Erythroblast (primary cell): Measurements from ENCODE around the gene DCBLD1.
A peak's percentile ranks its signal among the peaks of the same experiment; 100 is the strongest.

Source experiments
- DNase-seq, 2 experiments: peaks; one replicate each; lab custom pipeline; 2025; lab: John Stamatoyannopoulos, UW
- GATA1 ChIP-seq: IDR thresholded peaks from 2 replicates; pipeline ENCODE4 v1.6.1; 2011; ENCODE audit warnings: low read depth, mild to moderate bottlenecking, control low read depth, low read length, moderate library complexity
- POLR2A ChIP-seq: IDR thresholded peaks from 2 replicates; pipeline ENCODE4 v1.6.1; 2011; ENCODE audit warnings: mild to moderate bottlenecking, low read length

The DCBLD1 gene

GRCh38 chr6:117540670-117541069, 58.2 kb downstream of the DCBLD1 start:
- DNase-seq = no peak

DNA sequence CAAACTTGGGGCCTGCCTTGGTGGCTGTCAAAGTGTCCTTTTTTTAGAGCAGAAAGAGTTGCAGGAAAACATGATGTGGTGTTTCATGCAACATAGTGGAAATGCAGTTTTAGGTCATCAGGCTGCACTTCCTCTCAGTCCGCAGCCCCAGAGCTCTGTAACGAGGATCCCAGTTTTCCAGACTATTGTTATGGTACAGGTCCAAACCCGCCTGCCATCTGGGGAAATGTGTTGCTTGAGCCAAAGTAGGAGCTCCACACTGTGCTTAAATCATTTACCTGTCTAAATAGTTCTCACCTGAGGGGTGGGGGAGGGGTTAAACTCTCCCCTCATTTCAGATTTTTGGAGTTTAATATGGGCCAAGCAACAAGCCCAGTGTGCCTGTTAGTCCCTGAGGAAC, 60.0 kb downstream of the DCBLD1 start:
- no peak for DNase-seq
- TF ChIP-seq POLR2A = no peak
- TF ChIP-seq GATA1 = no peak

More at GRCh38 chr6:117540670-117541069, 58.2 kb downstream of the DCBLD1 start:
- TF ChIP-seq POLR2A = no peak
- no peak for TF ChIP-seq GATA1

- TF ChIP-seq POLR2A (no peak), GATA1 (no peak)
- DNase-seq = peak in 1 of 2 experiments; percentile 38
Measured at GRCh38 chr6:117544716-117545115, 62.2 kb downstream of the DCBLD1 start.

DNA sequence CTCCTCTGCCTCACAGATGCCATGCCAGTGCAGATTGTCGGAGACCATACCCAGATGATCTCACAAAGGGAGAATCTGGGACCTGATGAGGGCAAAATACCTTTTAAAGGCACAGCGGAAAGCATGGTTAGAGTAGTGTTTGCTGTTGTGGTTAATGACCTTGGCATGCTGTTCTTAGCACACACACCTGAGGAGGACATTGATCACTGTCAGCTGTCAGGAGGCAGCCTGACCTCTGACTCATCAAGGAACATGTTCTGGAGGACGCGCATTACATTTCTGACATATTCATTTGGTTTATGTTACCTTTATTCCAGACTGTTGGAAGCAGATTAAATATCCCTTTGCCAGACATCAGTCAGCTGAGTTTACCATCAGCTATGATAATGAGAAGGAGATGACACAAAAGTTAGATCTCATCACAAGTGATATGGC, 62.7 kb downstream of the DCBLD1 start:
- no peak for DNase-seq
- TF ChIP-seq GATA1 (no peak), POLR2A (no peak)

- no peak for TF ChIP-seq GATA1
- DNase-seq = no peak
Measured at GRCh38 chr6:117546674-117547073, 64.2 kb downstream of the DCBLD1 start.

DNA sequence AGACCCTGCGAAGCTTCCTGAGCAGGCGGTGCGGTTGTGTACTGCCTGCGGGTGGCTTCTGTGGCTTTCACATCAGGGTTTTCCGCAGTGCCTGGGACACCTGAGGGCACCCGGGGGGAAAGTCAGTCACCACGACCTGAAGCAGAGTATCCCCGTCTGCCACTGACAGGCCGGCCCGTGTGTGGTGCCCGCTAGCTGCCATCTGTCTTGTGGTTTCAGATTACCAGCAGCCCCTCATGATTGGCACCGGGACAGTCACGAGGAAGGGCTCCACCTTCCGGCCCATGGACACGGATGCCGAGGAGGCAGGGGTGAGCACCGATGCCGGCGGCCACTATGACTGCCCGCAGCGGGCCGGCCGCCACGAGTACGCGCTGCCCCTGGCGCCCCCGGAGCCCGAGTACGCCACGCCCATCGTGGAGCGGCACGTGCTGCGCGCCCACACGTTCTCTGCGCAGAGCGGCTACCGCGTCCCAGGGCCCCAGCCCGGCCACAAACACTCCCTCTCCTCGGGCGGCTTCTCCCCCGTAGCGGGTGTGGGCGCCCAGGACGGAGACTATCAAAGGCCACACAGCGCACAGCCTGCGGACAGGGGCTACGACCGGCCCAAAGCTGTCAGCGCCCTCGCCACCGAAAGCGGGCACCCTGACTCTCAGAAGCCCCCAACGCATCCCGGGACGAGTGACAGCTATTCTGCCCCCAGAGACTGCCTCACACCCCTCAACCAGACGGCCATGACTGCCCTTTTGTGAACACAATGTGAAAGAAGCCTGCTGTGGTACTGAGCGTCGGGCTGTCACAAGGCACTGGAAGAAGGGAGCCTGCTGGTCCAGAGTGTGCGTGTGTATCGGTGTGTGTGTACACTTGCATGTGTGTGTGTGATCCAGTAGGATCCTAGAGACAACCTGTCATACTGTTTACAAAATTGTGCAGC, 65.5 kb downstream of the DCBLD1 start:
- peak; percentile 36 to 50 for DNase-seq
- no peak for TF ChIP-seq POLR2A
- TF ChIP-seq GATA1 = no peak

DNA sequence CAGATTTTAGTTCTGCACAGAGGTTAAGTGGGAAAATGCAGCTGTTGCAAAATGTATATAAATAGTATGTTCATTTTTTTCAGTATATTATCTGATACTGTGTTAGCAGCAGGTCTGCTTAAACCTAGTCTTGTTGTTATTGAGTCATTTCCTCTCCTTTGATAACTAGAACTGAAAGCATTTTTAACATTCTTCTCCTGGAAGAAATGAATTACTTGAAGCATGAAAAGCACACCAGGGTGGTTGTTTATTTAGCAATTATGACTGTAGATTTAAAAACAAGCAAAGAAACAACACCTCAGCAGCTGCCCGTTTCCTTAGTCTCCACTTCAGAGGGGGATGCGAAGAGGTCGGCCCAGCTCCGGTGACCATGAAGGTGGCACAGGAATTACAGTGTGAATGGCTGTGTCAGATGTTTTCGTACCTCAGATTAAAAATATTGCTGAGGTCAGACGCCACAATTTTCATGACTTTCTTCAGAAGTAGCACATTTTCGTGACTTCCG, 66.4 kb downstream of the DCBLD1 start:
- no peak for TF ChIP-seq GATA1
- no peak for DNase-seq

DNA sequence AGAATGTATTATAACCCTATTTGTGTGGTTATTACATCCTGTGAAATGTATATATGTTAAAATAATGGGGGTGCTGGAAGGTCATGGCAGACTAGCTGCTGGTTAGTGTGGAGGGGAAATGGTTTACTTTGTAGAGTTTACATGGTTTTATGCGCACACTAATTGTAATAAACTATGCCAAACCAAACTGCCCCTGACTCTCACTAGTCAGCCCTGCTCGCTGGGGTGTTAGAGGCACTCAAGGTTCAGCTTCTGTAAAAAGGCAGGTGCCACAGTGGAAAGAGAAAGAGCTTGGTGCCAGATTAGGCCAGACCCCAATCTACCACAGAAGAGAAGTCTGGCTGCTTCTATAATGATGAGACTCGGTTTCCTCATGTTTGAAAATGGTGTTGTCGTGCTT, 67.1 kb downstream of the DCBLD1 start:
- no peak for DNase-seq
- TF ChIP-seq GATA1 (no peak), POLR2A (no peak)

- DNase-seq = no peak
- TF ChIP-seq POLR2A = no peak
- no peak for TF ChIP-seq GATA1
Measured at GRCh38 chr6:117550078-117550600, 67.7 kb downstream of the DCBLD1 start.

- DNase-seq = no peak
Measured at GRCh38 chr6:117550618-117551242, 68.3 kb downstream of the DCBLD1 start.

DNA sequence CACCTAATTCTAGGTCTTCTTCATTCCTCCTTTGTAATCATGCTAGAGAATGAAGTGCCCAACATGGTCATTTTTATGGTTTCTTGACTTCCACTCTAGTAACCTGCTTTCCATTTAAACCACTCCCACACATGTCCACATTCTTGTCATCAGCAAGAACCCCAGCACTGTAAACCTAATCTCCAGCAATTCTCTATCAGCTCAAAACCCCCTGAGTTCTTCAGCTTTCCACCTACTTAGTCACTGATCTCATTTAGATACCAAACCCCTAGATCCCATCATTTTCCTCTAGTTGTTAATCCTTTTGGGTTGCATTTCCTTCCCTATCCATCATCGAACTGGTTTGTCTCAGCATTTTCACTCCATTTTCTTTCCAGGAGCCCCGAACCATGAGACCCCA, 70.1 kb downstream of the DCBLD1 start:
- no peak for DNase-seq
- no peak for TF ChIP-seq POLR2A
- no peak for TF ChIP-seq GATA1

More at GRCh38 chr6:117550618-117551242, 68.3 kb downstream of the DCBLD1 start:
- TF ChIP-seq GATA1 (no peak), POLR2A (no peak)

DNA sequence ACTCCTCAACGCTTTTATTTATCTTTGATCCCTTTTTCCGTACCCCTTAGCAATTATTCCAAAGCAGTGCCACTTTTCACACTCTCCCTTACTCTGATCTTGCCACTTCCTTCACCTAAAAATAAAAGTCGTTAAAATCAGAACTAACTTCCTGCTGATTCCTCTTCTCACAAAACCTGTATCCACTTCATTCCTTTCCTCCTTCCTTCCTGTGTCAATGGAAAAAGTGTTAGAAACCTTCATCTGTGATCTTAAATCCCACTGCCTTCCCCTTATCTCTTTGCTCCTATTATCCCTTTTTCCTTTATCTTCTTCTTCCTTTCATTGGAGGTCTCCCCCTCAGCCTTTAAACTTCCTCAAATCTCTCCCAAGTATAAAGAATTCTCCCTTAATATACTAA, 70.7 kb downstream of the DCBLD1 start:
- no peak for DNase-seq
- TF ChIP-seq POLR2A (no peak), GATA1 (no peak)

DNA sequence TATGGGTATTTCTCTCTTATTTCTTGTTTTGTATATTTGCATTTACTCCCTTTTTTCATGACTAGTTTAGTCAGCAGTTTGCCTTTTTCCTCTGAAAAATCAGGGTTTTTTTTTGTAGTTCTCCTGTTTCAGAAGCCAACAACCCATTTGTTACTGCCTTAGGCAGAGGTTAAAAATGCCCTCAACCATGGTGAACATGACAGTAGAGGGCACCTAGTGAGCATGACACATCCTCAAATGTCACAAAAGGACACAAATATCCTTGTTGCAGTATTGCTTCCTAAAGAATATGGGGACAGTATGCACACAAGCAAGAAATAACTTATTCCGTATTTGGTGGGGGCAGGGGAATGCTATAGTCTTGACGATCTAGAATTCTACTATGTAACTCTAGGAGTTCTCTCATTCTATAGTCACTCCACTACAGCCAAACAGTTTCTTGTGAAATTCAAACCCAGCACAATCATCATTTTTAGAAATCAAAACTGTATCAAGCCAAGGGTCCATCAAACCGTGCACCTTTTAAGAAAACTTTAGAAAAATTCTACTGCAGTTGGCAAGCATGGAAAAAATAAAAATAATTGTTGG, 72.9 kb downstream of the DCBLD1 start:
- TF ChIP-seq POLR2A (no peak), GATA1 (no peak)
- no peak for DNase-seq

DNA sequence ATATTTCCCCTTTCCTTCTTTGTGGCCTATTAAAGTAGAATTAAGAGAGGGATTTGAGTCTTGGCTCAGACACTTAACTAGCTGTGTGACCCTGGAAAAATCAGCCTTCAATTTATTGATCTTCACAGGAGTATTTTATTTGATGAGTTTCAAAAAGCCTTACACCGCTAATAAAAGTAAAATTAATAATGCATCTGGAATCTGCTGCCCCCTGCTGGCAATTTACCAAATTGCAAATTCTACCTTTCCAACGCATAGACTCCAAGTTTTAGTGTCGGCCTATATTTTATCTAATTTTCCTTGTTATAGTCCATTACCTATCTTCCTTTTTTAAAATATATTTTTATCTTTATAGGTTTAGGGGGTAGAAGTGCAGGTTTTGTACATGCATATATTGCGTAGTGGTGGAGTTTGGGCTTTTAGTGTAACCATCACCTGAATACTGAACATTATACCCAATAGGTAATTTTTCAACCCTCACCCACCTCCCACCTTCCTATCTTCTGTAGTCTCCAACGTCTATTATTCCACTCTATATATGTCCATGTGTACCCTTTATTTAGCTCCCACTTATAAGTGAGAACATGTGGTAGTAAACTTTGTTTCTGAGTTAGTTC, 73.5 kb downstream of the DCBLD1 start:
- peak; percentile 21 to 64 for DNase-seq
- TF ChIP-seq POLR2A = no peak
- no peak for TF ChIP-seq GATA1
